GM12864 (cell line): ENCODE measurements around the gene BEST2.
"Not testable (repeated sequence)": the region's sequence is repeated elsewhere in the genome, so short reads cannot be mapped to it uniquely, and the experiment has no call there.

ENCODE experiments used
- DNase-seq: peaks from one replicate; pipeline ENCODE4 v3.0.0-alpha.2; 2011; ENCODE audit warnings: low read depth
- H3K4me3 ChIP-seq: 2 replicates; pipeline ENCODE4 v1.5.1; 2011; ENCODE audit warnings: mild to moderate bottlenecking, low read depth, low read length, control low read depth
- TF ChIP-seq, protein P1 (sequence below): IDR thresholded peaks from 2 replicates; pipeline ENCODE4 v1.5.1; 2011; ENCODE audit warnings: low read depth, mild to moderate bottlenecking, moderate library complexity, low read length, control low read depth, inconsistent platforms; ENCODE audit errors: missing control alignments

Gene BEST2

DNA sequence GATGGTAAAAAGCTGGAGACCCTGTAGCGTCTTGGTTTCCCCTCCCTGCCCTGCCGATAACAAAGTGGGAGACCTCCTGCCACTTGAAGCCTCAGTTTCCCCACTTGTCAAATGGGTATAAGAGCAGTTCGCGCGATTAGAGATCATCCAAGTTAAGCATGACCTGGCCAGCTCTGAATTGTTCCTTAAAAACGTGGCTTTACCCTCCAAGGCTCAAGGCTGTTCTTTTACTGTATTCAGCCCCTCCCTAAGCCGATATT lies 28.3 kb upstream of the BEST2 start:
- DNase-seq: no peak
- peak overlapping the region; percentile 96 for H3K4me3 ChIP-seq
- TF ChIP-seq, protein P1, sequence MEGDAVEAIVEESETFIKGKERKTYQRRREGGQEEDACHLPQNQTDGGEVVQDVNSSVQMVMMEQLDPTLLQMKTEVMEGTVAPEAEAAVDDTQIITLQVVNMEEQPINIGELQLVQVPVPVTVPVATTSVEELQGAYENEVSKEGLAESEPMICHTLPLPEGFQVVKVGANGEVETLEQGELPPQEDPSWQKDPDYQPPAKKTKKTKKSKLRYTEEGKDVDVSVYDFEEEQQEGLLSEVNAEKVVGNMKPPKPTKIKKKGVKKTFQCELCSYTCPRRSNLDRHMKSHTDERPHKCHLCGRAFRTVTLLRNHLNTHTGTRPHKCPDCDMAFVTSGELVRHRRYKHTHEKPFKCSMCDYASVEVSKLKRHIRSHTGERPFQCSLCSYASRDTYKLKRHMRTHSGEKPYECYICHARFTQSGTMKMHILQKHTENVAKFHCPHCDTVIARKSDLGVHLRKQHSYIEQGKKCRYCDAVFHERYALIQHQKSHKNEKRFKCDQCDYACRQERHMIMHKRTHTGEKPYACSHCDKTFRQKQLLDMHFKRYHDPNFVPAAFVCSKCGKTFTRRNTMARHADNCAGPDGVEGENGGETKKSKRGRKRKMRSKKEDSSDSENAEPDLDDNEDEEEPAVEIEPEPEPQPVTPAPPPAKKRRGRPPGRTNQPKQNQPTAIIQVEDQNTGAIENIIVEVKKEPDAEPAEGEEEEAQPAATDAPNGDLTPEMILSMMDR: no peak

DNA sequence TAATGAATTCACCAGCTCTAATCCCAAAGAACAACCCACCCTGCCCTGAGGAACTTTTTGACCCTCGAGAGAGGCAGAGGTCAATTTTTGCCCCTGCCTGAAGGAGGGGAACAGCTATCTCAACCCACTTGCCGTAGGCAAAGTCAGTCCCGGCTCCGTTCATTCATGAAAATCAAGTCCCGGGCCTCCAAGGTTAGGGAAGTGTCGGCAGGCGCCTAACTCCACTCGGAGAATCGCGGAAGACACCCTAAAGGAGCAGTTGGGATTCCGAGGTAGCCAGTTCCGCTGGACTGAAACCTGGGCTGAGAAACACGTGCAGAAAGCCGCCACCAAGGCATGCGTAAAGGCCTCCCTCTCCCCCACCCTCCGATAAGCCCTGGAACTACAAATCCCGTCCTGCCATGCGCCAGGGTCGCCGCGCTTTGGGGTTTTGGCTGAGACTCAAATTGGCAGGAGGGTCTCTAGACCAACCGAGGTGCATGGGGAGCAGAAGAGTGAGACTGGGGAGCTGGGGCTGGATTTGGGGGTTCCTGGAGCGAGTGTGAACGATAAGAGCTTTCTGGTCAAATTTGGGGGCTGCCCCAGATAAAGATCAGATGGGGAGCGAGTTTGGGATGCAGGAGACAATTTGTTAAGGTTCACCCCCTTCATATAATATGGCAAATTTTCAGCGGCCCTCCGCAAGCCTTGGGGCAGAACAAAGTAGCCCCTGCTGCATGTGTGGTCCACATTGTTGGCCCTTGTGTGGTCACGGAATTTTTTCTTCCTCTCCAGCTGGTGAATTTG lies 27.8 kb upstream of the BEST2 start, which contains the start of gene TNPO2:
TSS of gene TNPO2 (minus strand) at position 292 of the 786 bp plus-strand sequence. CDS start 2,955 bp downstream, outside the sequence.
- no peak for DNase-seq
- H3K4me3 ChIP-seq: peak within 1 kb of the TSS; percentile 96
- TF ChIP-seq, protein P1: no peak

DNA sequence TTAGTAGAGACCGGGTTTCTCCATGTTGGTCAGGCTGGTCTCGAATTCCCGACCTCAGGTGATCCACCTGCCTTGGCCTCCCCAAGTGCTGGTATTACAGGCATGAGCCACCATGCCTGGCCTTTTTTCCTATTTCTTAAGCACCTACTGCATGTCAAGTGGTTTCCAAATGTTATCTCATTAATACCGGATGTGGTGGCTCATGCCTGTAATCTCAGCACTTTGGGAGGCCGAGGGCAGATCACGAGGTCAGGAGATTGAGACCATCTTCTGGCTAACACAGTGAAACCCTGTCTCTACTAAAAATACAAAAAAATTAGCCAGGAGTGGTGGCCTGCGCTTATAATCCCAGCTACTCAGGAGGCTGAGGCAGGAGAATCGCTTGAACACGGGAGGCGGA lies 26.0 kb upstream of the BEST2 start:
- H3K4me3 ChIP-seq, DNase-seq: not testable (repeated sequence)

DNA sequence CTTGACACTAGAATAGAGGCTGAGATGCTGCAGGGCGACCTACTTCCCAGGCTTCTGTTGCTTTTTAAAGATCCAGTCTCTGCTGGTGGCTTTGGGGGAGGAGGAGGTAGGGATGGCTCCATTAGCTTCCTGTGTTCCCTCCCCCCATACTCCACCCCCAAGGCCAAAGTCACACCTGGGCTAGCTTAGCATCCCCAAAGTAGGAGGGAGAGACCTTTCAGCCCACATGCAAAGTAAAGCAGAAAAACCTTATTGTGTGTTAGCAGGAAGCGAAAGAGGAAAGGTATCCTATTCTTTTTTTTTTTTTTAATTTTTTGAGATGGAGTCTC lies 24.6 kb upstream of the BEST2 start:
- no peak overlapping the region for H3K4me3 ChIP-seq
- no peak for DNase-seq
- TF ChIP-seq, protein P1: no peak

DNA sequence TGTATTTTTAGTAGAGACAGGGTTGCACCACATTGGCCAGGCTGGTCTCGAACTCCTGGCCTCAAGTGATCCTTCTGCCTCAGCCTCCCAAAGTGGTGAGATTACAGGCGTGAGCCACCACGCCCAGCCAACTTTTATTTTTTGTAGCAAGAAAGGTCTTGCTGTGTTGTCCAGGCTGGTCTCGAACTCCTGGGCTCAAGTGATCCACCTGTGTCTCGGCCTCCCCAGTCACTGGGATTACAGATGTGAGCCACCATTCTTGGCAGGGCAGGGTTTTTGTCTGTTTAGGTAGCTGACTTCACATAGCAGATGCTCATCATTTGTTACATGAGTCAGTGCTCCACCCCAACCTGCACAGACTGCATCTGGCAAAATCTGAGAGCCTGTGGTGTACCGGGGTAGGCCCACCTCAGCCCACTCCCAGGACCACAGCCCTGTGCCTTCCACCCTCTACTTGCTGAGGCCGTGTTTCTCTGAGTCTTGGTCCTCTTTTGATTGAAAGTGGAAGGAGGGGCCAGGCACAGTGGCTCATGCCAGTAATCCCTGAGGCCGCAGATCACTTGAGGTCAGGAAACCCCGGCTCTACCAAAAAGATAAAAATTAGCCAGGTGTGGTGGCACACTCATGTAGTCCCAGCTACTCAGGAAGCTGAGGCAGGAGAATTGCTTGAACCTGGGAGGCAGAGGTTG lies 23.7 kb upstream of the BEST2 start:
- TF ChIP-seq, protein P1: no peak
- no peak for DNase-seq
- no peak overlapping the region for H3K4me3 ChIP-seq

DNA sequence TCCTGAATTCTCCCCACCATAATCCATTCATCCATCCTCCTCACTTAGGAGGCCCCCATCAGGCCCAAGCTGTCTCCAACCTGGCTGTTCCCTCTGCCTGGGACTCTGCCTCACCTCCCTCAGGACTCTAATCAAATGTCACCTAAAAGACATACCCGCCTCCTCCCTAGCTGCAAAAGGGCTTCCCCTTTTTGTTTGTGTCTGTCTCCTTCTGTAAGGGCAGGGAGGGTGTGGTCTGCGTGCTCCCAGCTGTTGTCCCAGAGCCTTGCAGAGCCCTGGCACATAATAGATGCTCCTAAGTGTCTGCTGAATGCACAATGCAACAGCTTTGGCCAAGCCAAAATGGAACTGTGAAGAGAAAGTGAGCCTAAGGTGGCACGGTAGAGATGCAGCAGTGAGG lies 21.5 kb upstream of the BEST2 start:
- no peak for DNase-seq
- TF ChIP-seq, protein P1: no peak
- no peak overlapping the region for H3K4me3 ChIP-seq

DNA sequence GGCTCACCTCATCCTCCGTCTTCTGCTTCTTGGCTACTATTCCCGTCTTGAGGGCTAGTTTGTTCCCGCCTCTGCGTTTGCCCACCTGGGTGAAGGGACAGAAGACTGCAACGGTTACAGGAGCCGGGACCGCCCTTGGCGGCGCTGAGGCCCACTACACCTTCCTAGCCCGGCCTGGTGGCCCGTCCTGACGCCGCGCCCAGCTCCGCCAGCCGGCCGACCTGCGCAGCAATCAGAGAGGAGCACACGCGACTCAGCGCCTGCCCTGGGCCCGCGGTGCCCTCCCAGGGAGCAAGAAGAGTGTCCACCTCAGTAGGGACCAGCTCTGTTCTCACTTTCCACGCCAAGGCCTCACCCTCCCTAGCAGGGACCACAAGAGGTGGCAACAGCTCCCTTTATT lies 20.3 kb upstream of the BEST2 start:
- TF ChIP-seq, protein P1: no peak
- H3K4me3 ChIP-seq: no peak overlapping the region
- DNase-seq: no peak
